Nephron (organoid): ENCODE results near the gene MS4A15.

ENCODE experiments used
- H3K27ac Mint-ChIP-seq, 3 experiments: 2 replicates each; pipeline ENCODE4 v1.8.0; 2020; ENCODE audit warnings: mixed read lengths in 3 of 3, mild to moderate bottlenecking in 2 of 3, moderate library complexity in 1 of 3
- H3K27me3 Mint-ChIP-seq: 2 replicates; pipeline ENCODE4 v1.8.0; 2021; ENCODE audit warnings: low read depth, mild to moderate bottlenecking, moderate library complexity, mixed read lengths
- H3K36me3 Mint-ChIP-seq: 2 replicates; pipeline ENCODE4 v1.8.0; 2020; ENCODE audit warnings: low read depth, mixed read lengths
- H3K4me1 Mint-ChIP-seq: 2 replicates; pipeline ENCODE4 v1.8.0; 2020; ENCODE audit warnings: mixed read lengths
- H3K4me3 Mint-ChIP-seq, 3 experiments: 2 replicates each; pipeline ENCODE4 v1.8.0; 2020; ENCODE audit warnings: mild to moderate bottlenecking in 3 of 3, mixed read lengths in 3 of 3, moderate library complexity in 2 of 3
- H3K9me3 Mint-ChIP-seq: 2 replicates; pipeline ENCODE4 v1.8.0; 2020; ENCODE audit warnings: mixed read lengths
- CTCF ChIP-seq, 3 experiments: fragments of 200-600 bp; sonication (generic); IDR thresholded peaks; one replicate each; pipeline ENCODE4 v1.5.0; 2021; ENCODE audit warnings: antibody characterized with exemption in 3 of 3; ENCODE audit not compliant: unreplicated experiment in 3 of 3

MS4A15 gene

GRCh38 chr11:60786811-60787567 is 30.3 kb downstream of the MS4A15 start:
- Mint-ChIP-seq H3K4me3 (no peak overlapping the region), H3K9me3 (peaks cover 8% of the 10 kb centered on the region), H3K4me1 (peaks cover 39% of the 10 kb centered on the region), H3K27me3 (peaks cover 7% of the 10 kb centered on the region), H3K27ac (peak overlapping the region; percentile 10 to 71 (median 30)), H3K36me3 (no peaks in the 10 kb centered on the region)
- TF ChIP-seq CTCF (IDR thresholded peaks at IDR 0.05; ENCODE audit: unreplicated experiment in 3 of 3), result no peak

DNA sequence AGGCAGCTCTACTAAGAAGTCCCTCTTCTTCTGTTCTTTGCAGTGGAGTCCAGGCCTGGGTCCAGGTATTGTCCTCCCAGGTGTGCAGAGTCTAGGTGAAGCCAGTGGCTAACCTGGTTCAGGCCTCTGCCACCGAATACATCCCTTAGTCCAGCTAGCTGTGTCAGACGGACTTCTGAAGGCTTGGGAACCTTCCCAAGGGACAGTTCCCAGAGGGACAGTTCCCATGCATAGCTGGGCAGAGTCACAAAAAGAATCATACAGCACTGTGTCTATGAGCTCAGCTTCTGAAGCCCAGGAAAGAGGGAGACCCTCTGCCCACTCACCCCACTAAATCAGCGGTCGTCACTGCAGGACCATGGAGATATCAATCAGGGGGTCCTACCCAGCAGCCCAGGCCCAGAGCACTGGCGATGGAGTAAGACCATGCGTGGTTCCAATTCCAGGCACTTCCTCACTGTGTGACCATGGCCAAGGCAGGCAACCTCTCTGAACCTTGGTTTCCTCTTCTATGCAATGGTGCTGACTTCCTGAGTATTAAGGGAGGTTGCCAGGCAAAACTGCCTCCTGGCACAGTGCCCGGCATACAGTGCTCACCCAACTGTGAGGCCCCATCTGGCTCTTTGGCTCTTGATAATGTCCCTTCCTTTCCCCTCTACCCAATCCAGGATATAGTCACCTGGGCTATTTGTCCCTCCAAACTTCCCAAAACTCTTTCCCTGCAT is 31.9 kb downstream of the MS4A15 start:
- Mint-ChIP-seq H3K4me1 (peaks cover 39% of the 10 kb centered on the region), H3K9me3 (peaks cover 16% of the 10 kb centered on the region), H3K4me3 (no peak overlapping the region), H3K36me3 (no peaks in the 10 kb centered on the region), H3K27me3 (peaks cover 21% of the 10 kb centered on the region), H3K27ac (peak overlapping the region in 1 of 3 experiments; percentile 46)
- no peak for TF ChIP-seq CTCF (IDR thresholded peaks at IDR 0.05; ENCODE audit: unreplicated experiment in 3 of 3)

- H3K4me3 Mint-ChIP-seq, result no peak overlapping the region
- peaks cover 26% of the 10 kb centered on the region for H3K4me1 Mint-ChIP-seq
- no peak overlapping the region for H3K27ac Mint-ChIP-seq
Measured at GRCh38 chr11:60790726-60791125, 34.1 kb downstream of the MS4A15 start.

GRCh38 chr11:60791153-60791933 is 34.7 kb downstream of the MS4A15 start:
- no peak overlapping the region for H3K4me3 Mint-ChIP-seq
- peaks cover 16% of the 10 kb centered on the region for H3K9me3 Mint-ChIP-seq
- H3K27me3 Mint-ChIP-seq, result peaks cover 22% of the 10 kb centered on the region

More at GRCh38 chr11:60790726-60791125, 34.1 kb downstream of the MS4A15 start:
- Mint-ChIP-seq H3K36me3 (no peaks in the 10 kb centered on the region), H3K9me3 (peaks cover 16% of the 10 kb centered on the region), H3K27me3 (peaks cover 22% of the 10 kb centered on the region)
- TF ChIP-seq CTCF (IDR thresholded peaks at IDR 0.05; ENCODE audit: unreplicated experiment in 3 of 3), result no peak

GRCh38 chr11:60792521-60792920 is 35.9 kb downstream of the MS4A15 start:
- Mint-ChIP-seq H3K27ac (no peak overlapping the region), H3K4me3 (no peak overlapping the region), H3K4me1 (peaks cover 8% of the 10 kb centered on the region), H3K9me3 (peaks cover 12% of the 10 kb centered on the region), H3K36me3 (no peaks in the 10 kb centered on the region), H3K27me3 (peaks cover 22% of the 10 kb centered on the region)
- TF ChIP-seq CTCF (IDR thresholded peaks at IDR 0.05; ENCODE audit: unreplicated experiment in 3 of 3), result no peak

More at GRCh38 chr11:60791153-60791933, 34.7 kb downstream of the MS4A15 start:
- no peaks in the 10 kb centered on the region for H3K36me3 Mint-ChIP-seq
- H3K27ac Mint-ChIP-seq, result no peak overlapping the region
- no peak for TF ChIP-seq CTCF (IDR thresholded peaks at IDR 0.05; ENCODE audit: unreplicated experiment in 3 of 3)
- H3K4me1 Mint-ChIP-seq, result peaks cover 19% of the 10 kb centered on the region
